ENCODE results near the gene HIRA.
A peak's percentile ranks its signal among the peaks of the same experiment; 100 is the strongest.

The HIRA gene

GRCh38 chr22:19450363-19451175 lies 19.0 kb upstream of the HIRA start:
- no peak overlapping the region for H3K4me3 ChIP-seq
- no peak overlapping the region for H3K27ac ChIP-seq
- no peaks in the 10 kb centered on the region for H3K9me3 ChIP-seq
- H3K4me1 ChIP-seq, result peaks cover 0 to 25% (median 16%) of the 10 kb centered on the region in 4 donors
- peaks cover 31 to 51% (median 36%) of the 10 kb centered on the region in 3 donors for H3K36me3 ChIP-seq
- TF ChIP-seq CTCF (IDR thresholded peaks at IDR 0.05), result no peak
- intact Hi-C loops (cut with DNase I; ENCODE audit: low total_unique reads), result no loop called here
- no peaks in the 10 kb centered on the region for H3K27me3 ChIP-seq
- DNase-seq, result no peak

- TF ChIP-seq CTCF (IDR thresholded peaks at IDR 0.05), result no peak
- intact Hi-C loops (cut with DNase I; ENCODE audit: low total_unique reads), result no loop called here
- H3K4me1 ChIP-seq, result peaks cover 0 to 37% (median 17%) of the 10 kb centered on the region in 4 donors
- H3K36me3 ChIP-seq, result peaks cover 22 to 44% (median 25%) of the 10 kb centered on the region in 3 donors
- H3K27ac ChIP-seq, result no peak overlapping the region
- no peak overlapping the region for H3K4me3 ChIP-seq
- no peaks in the 10 kb centered on the region for H3K9me3 ChIP-seq
- DNase-seq, result no peak
- no peaks in the 10 kb centered on the region for H3K27me3 ChIP-seq
Observed at GRCh38 chr22:19449422-19449767, 17.9 kb upstream of the HIRA start.

GRCh38 chr22:19448739-19449421 lies 17.3 kb upstream of the HIRA start:
- intact Hi-C loops (cut with DNase I; ENCODE audit: low total_unique reads), result no loop called here
- H3K4me1 ChIP-seq, result peaks cover 0 to 37% (median 17%) of the 10 kb centered on the region in 4 donors
- TF ChIP-seq CTCF (IDR thresholded peaks at IDR 0.05), result no peak
- H3K27me3 ChIP-seq, result no peaks in the 10 kb centered on the region
- no peak overlapping the region for H3K27ac ChIP-seq
- peaks cover 17 to 44% (median 24%) of the 10 kb centered on the region in 3 donors for H3K36me3 ChIP-seq
- no peak for DNase-seq
- no peak overlapping the region for H3K4me3 ChIP-seq
- no peaks in the 10 kb centered on the region for H3K9me3 ChIP-seq

- intact Hi-C loops (cut with DNase I; ENCODE audit: low total_unique reads), result no loop called here
Observed at GRCh38 chr22:19448076-19448607, 16.6 kb upstream of the HIRA start.

More at GRCh38 chr22:19448076-19448607, 16.6 kb upstream of the HIRA start:
- H3K27ac ChIP-seq, result peak overlapping the region; percentile 84 to 91
- H3K4me3 ChIP-seq, result peak overlapping the region; percentile 81 to 88
- DNase-seq, result no peak
- H3K27me3 ChIP-seq, result no peaks in the 10 kb centered on the region
- peaks cover 10 to 44% (median 24%) of the 10 kb centered on the region in 3 donors for H3K36me3 ChIP-seq
- peaks cover 0 to 37% (median 17%) of the 10 kb centered on the region in 4 donors for H3K4me1 ChIP-seq
- no peaks in the 10 kb centered on the region for H3K9me3 ChIP-seq
- no peak for TF ChIP-seq CTCF (IDR thresholded peaks at IDR 0.05)

All from tibial artery (tissue), 4 donors.